Renal cortex interstitium (tissue), 11 donors: ENCODE measurements around the gene SMCO2. TPM values are rescaled to one million over a fixed set of nuclear protein-coding genes. Genes with fewer than 3 reads are reported as not detected.
"Not testable (repeated sequence)": the region's sequence is repeated elsewhere in the genome, so short reads cannot be mapped to it uniquely, and the experiment has no call there.

ENCODE experiments used
- DNase-seq, 11 donors: peaks; one replicate each; pipeline ENCODE4 v3.0.0-alpha.2; 2013; ENCODE audit warnings: low read depth in 9 of 11, low spot score in 4 of 11; ENCODE audit errors: extremely low read depth in 1 of 11
- polyA plus RNA-seq, 3 donors: library from polyadenylated mRNA; unstranded; fragments of 120-200 nt; gene quantifications; one replicate each; pipeline ENCODE4 v1.2.1, GENCODE V29; 2013; ENCODE audit not compliant: insufficient read length in 3 of 3

SMCO2 gene
- polyA plus RNA-seq, 3 donors, result 0.24 to 0.91 (median 0.40) TPM

DNA sequence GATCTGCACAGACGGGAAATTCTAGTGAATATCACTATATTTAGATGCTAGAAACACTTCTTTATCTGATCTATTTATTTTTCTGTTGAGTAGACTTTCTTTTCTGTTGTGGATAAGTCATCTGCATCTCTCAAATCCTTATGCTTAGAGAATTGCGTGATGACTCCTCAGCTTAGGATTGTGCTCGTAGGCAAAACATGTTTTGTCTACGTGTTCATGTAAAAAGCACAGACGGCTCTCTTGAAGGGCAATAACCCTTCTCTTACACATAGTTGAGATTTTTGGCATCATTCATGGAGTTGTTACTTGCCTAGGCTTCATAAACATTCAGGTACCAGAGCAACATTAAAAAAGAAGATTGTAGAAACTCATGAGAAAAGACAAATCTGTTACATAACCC lies 96.1 kb downstream of the SMCO2 start:
- no peak for DNase-seq

DNA sequence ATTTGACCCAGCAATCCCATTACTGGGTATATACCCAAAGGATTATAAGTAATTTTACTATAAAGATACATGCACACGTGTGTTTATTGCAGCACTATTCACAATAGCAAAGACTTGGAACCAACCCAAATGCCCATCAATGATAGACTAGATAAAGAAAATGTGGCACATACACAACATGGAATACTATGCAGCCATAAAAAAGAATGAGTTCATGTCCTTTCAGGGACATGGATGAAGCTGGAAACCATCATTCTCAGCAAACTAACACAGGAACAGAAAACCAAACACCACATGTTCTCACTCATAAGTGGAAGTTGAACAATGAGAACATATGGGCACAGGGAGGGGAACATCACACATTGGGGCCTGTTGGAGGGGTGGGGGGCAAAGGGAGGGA lies 98.3 kb downstream of the SMCO2 start:
- not testable (repeated sequence) for DNase-seq

DNA sequence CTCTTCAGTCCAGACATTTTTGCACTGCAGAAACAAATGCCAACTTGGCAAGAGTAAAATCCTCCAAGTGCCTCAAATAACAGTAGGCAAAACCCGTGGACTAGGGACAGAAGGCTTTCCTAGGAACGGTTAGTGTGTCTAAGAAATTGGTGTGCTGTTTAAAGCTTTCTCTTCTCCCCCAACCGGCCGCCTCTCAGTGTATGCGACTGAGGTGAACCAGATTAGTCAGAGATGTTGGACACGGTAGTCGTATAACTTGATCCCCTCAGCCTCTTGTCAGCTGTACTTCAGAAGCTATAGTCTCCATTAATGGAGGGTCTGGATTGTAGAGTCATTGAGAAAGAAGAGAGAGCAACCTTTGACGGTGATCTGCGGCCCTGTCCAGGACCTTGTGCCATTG lies 99.1 kb downstream of the SMCO2 start:
- no peak for DNase-seq

DNA sequence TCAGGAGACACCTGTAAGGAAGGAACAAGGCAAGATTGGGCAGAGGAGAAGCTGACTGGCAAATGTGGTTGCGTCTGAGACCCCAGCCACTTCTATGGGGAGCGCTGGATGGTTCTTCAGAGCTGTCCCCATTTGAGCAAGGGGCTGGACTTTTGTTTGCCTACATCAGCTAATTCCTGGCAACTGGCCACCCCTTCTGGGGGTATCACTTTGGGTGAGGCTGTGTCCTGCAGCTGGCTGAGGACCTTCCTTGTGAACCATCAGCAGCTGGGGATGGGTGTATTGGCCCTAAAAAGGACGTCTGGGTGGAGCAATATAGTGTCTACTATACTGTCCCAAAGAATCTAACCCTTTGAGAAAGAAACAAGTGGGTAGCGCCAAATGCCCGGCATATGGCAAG lies 101.1 kb downstream of the SMCO2 start:
- no peak for DNase-seq

DNA sequence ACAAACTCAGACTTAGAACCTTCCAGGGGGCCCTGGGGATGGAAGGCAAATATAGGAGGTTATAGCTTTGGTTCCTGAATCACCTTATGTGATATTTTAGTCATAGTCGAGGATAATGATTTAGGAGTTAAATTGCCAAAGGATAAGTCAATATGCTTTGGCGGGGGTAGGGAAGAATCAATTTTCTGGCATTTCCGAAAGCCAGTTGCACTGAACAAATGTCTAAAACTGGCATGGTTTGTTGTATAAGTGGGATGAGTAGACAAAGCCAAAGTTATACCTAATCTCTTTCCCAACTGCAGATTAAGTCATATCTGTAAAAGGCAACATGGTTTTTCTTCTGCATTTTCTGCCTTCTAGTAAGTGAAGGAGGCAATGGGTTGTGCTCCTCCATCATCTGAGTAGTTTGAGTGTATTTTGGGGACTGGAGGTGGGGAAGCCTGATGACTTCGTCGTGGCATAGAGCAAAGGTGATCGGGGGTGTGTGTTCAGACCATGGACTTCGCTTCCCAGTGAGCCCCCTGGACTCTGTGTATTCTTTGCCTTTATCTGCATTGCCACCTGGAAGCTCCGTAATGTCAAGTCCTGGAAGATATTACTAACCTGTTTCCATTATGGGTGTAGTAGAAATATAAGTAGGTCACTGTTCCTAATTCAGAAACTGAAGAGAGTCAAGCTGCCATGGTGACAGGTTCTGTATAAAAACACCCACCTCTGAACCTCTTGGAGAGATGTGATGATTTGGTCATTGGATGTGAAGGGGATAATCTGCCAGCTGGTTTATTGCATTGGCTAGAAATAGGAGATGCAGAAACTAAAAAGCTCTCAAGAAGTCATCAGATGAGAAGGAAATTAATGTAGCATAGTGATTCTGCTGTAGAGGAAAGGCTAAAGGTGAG lies 102.0 kb downstream of the SMCO2 start:
- no peak for DNase-seq

DNA sequence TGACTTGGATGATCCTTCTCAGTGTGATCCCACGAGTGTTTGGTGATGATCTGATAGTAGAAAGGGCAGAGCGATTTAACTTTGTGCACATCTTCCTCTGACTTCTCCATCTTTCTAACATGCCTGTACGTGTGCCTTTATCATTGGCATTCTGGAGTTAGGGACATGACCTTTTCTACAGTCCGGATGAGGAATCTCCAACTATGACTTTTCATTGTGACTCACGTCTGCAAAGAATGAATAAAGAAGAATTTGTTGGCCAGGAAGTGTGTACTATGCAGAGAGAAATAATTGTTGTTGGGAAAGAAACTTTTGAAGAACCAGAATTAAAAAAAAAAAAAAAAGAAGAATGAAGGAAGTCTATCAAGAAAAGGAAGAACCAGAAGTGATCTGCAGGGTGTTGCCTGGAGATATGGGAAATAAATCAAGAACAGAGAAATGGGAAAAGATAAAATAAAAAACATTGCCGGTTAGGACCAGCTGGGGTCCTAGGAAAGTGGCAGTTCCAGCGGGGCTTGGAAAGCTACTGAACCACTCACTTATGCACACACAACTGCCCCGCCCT lies 102.8 kb downstream of the SMCO2 start:
- DNase-seq, result no peak

DNA sequence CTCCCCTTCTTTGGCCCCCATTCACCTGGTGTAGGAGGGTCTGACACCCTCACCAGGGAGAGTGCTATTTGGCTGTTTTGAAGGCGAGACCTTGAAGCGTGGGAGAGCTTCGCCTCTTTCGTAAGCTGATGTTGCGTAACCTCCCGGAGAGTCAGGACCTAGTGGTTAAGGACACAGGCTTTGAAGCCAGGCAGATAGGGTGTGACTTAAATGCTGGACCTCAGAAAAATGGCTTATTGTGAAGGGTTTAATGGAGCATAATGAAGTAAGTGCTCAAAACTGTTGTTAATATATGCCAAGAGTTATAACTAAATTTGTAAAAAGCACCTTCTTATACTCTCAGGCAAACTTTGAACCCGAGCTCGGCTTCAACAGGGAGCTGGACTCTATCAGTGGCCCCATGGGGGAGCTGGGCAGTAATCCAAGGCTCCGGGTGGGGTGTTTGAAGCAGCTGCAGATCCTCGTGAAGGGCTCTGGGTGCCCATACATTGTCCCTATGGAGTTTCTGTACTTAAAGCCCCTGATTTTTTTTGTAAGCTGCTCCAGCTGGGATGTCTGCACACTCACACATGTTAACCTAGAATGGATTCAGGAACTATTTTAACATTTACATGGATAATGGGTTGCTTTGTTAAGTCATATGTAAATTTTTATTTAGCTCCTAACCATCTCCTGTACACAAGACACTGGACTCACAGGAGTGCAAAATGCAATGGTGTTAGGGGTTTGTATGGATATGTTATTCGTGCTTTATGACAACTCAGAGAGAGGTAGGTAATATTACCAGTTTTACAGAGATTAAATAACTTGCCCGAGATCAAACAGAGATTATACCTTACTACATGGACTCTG lies 103.5 kb downstream of the SMCO2 start:
- DNase-seq, result peak in 6 of 11 donors; percentile 59 to 83 (median 74)

DNA sequence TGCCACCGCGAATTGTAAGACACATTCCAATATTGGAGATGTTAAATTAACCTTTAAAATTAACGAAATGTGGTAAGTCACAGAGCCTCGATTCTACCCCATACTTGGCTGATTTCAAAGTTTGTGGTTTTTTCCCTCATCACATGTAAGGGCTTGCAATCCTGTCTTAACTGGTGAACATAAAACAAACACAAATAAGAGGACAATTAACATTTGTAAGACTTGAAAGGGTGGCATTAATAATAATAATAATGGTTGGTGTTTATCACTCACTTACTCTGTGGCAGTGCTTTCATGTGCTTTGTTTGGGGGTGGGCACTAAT lies 104.1 kb downstream of the SMCO2 start:
- DNase-seq, result no peak

DNA sequence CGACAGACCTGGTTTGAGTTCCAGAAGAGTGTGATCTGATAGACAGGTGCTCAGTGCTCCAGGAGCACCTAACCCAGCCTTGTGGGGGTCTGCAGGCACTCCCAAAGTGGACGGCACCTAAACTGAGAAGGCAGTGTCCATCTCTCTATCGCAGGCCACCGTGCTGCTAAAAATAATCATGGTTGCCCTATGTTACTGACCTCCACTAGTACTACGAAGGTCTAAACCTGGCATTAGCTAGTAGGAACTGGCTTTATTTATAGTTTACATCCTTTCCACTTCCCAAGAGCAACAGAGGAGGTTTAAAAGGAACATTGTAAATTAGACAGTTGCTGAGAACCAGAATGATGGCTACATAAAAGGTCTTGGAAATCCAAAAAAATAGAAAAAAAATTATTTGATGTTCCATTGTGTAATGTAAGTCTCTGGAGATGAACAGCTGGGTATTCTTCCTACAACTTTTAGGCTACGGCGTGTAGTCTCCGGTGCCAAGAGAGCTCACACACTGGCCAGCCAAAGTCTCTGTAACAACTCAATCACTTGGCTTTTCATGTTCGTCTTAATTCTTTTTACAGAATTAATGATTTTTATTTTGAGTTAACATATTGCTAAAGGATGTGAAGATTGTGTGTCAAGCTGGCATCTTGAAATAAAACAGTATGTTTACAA lies 104.8 kb downstream of the SMCO2 start:
- no peak for DNase-seq

Other genes starting within 250 kb of the SMCO2 start
- 10 to 100 TPM; 39.6 to 42.9 (median 42.2) TPM for gene STK38L, start 202.4 kb upstream of the SMCO2 start, polyA plus RNA-seq
- 1 to 10 TPM; 6.0 to 6.7 (median 6.0) TPM for gene BMAL2, start 113.9 kb upstream of the SMCO2 start, polyA plus RNA-seq
- gene PPFIBP1, start 77.5 kb downstream of the SMCO2 start, polyA plus RNA-seq, result 100 to 1,000 TPM in 1 of 3 donors, 10 to 100 TPM in 2; 81.6 to 136 (median 85.7) TPM
- gene REP15, start 249.7 kb downstream of the SMCO2 start, polyA plus RNA-seq, result 1 to 10 TPM; 2.3 to 3.6 (median 2.5) TPM